Measurements from ENCODE around the gene RALGDS.
A peak's percentile ranks its signal among the peaks of the same experiment; 100 is the strongest.

The RALGDS gene

GRCh38 chr9:133051281-133051900 is 69.6 kb downstream of the RALGDS start:
- no peak for DNase-seq (ENCODE audit: low spot score)

GRCh38 chr9:133050781-133051180 is 70.3 kb downstream of the RALGDS start:
- DNase-seq (ENCODE audit: low spot score), result no peak

GRCh38 chr9:133050142-133050541 is 70.9 kb downstream of the RALGDS start:
- DNase-seq (ENCODE audit: low spot score), result peak; percentile 76

GRCh38 chr9:133049043-133049442 is 72.0 kb downstream of the RALGDS start:
- DNase-seq (ENCODE audit: low spot score), result no peak

- peak; percentile 48 for DNase-seq (ENCODE audit: low spot score)
These were observed 72.4 kb downstream of the RALGDS start for GRCh38 chr9:133048595-133048994.
